Stimulated activated CD8-positive, alpha-beta memory T cell treated with anti-CD3 and anti-CD28 coated beads, Interleukin-2, amount 100 ng/mL, for 1 hour (primary cell): ENCODE data around the gene MRPL1.
"Not testable (repeated sequence)": the region's sequence is repeated elsewhere in the genome, so short reads cannot be mapped to it uniquely, and the experiment has no call there.

Experiments
- DNase-seq, 2 donors: peaks; one replicate each; pipeline ENCODE4 v3.0.0-alpha.2; 2020; ENCODE audit warnings: low read depth in 2 of 2

The MRPL1 gene

DNA sequence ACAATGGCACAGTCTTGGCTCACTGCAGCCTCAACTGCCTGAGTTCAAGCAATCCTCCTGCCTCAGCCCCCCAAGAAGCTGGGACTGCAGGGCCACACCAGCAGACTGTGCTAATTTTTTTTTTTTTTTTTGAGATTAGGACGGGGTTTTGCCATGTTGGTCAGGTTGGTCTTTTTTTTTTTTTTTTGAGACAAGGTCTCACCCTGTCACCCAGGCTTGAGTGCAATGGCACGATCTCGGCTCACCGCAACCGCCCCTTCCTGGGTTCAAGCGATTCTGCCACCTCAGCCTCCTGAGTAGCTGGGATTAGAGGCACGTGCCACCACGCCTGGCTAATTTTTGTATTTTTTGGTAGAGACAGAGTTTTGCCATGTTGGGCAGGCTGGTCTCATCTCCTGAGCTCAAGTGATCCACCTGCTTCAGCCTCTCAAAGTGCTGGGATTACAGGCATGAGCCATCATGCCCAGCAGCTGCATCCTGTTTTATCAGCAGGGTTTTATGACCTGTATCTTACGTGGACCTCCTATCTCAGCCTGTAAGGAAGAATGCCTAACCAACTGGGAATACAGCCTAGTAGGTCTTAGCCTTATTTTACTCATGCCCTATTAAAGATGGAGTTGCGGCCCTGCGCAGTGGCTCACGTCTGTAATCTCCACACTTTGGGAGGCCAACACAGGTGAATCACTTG, 13.2 kb upstream of the MRPL1 start:
- DNase-seq, result no peak

DNA sequence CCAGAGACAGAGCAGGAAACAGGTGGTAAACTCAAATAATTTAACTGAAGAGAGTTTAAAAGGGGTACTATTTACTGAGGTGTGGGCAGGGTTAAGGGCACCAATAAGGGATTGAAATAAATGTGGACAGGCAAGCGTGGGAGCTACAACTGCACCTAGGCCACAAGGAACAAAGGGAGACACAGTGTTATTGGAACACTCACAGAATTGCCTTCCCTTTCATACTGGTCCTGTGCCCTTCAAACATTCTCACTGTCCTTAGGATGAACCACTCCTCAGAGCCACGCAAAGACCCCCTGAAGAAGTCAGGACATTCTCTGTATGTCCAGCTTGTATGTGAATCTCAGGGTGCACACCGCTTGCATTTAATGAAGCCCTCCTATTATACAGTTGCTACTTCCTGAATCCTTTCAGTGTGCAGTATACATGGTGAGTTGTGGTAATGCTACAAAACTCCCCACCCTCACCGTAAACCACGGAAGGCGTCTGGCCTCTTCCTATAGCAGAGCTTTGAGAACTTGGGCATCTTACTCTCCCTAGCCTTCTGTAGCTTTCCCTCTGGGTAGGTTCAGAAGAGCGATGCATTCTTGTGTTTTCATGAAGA, 9.6 kb upstream of the MRPL1 start:
- peak; percentile 39 to 48 for DNase-seq

DNA sequence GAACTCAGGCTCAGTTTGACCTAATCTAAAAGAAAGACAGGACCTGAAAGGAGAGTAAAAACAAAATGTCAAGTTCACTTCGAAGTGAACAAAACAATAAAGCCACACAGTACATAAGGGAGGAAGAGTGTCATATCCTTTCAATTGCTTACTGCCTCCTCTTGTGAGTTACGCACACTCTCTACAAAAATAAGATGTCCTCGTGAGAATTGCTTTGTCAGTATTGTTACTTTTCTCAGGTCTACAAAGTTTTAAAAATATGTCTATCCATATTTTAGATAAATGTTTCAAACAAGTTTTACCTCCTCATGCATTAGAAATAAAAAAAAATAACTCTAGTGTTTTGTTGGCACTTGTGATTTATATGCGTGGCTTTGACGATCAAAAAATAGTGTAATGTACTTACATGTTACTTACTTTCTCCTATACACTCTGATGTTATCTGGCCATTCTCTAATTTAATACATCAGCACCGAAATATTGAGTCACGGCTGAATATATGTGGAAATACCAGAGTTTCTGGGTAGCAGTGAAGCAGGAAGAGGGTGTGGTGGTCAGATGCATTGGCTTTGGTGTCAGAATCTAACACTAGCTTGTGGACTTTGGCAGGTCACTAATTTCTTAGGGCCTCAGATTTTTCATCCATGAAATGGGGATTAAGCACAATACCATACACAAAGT, 8.1 kb upstream of the MRPL1 start:
- DNase-seq, result no peak

DNA sequence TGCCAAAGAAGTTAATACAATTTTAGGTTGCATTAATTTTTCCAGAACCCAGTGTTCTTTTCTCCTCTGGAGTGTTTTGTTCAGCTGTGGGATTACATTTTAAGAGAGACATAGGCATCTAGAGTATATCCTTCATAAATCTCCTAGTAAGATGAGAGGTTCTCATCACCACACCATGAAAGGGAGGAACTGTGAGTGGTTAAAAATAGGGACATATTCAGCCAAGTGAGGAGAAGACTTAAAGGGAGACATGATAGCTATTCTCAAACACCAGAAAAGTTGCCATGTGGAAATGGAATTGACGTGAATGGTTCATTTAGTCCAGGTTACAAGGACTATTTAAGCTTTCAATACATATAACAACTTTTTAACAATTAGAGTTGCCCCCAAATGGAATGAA, 6.5 kb upstream of the MRPL1 start:
- DNase-seq, result no peak

DNA sequence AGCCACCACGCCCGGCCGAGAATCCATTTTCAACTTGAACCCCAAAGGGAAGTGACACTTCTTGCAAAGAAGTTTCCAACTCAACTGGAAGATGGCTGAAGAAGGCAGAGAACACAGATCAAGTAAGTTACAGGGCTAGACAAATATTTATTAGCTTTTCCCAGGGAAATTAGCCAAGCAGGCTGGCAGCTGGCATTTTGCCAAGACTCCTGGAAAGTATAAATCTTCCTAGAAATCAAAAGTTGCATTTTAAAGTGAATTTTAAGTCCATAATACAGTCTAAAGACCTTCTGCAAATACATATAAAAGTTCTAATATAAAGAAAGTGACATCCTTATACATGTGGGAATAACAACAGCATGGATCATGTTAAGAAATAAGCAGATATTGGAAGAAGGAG, 3.4 kb upstream of the MRPL1 start:
- no peak for DNase-seq

DNA sequence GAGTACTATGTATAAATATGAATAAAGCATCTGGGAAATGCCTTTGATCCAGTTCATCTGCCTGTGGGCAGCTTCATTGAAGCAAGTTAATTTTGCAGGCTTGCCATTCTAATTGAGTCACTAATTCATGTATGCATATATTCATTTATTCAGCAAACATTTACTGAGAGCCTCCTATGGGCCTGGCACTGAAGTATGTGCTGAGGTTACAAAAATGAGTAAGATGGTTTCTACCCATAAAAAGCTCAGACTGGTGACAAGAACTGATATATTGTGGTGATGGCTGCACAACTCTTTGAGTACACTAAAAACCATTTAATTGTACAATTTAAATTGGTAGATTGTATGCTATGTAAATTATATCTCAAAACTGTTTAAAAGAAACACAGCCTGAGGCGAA, 1.1 kb upstream of the MRPL1 start:
- no peak for DNase-seq

DNA sequence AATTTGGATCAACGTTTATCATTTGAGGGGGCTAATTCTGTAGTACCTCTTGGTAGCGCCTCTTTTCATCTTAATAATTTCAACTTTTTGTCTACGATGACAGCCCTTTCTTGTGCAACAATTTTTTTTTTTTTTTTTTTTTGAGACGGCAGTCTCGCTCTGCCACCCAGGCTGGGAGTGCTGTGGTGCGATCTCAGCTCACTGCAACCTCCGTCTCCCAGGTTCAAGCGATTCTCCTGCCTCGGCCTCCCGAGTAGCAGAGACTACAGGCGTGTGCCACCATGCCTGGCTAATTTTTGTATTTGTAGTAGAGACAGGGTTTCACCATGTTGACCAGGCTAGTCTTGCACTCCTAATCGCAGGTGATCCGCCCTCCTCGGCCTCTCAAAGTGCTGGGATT, 711 bp downstream of the MRPL1 start:
- not testable (repeated sequence) for DNase-seq

DNA sequence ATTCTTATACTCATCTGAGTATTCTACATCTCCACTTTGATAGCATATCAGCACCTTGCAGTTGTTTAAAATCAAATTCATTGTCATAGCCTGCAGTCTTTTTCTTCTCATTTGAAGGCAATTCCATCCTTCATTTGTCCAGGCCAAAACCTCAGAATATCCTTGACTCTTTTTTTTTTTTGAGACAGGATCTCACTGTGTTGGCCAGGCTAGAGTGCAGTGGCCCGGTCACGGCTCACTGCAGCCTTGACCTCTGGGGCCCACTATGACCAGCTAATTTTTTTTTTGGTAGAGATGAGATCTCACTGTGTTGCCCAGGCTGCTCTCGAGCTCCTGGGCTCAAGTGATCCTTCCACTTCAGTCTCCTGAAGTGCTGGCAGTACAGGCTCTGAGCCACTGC, 2.6 kb downstream of the MRPL1 start:
- no peak for DNase-seq

DNA sequence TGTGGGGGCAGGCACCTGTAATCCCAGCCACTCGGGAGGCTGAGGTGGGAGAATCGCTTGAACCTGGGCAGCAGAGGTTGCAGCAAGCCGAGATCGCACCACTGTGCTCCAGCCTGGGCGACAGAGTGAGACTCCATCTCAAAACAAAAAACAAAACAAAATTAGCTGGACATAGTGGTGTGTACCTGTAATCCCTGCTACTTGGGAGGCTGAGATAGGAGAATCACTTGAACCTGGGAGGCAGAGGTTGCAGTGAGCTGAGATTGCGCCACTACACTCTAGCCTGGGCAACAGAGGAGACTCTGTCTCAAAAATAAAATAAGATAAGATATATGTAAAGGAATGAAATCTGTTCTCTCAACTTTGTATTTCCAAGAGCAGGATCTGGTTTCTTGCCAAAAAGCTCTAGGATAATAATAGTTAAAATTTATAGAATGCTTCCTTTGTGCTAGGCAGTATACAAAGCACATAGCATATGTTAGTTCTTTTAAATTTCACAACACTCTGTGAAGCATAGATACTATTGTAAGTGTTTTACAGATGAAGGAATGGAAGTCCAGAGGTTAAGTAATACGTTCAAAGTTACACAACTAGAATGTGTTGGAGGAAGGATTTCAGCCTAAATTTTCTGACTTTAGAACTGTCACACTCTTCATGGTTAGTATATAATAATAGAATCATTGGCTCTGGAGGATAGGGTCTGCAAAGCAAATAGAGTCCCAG, 10.3 kb downstream of the MRPL1 start:
- DNase-seq, result no peak

DNA sequence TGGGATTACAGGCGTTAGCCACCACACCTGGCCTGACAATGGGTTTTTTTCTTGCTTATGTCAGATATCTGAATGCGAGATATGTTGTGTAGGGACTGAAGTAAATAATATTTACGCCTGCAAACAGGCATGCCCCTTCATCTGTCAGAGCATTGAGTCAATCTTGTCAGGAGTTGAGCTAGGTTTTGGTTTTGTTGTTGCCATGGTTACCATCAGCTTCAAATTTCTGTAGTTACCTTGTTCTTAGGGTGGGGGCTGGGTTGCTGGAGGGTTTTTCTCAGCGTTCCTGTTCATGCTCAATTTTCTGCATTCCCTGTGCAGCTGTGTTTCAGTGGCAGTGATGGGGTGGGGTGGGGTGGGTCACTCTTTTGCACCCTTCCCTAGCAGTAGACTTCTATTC, 14.5 kb downstream of the MRPL1 start:
- no peak for DNase-seq

DNA sequence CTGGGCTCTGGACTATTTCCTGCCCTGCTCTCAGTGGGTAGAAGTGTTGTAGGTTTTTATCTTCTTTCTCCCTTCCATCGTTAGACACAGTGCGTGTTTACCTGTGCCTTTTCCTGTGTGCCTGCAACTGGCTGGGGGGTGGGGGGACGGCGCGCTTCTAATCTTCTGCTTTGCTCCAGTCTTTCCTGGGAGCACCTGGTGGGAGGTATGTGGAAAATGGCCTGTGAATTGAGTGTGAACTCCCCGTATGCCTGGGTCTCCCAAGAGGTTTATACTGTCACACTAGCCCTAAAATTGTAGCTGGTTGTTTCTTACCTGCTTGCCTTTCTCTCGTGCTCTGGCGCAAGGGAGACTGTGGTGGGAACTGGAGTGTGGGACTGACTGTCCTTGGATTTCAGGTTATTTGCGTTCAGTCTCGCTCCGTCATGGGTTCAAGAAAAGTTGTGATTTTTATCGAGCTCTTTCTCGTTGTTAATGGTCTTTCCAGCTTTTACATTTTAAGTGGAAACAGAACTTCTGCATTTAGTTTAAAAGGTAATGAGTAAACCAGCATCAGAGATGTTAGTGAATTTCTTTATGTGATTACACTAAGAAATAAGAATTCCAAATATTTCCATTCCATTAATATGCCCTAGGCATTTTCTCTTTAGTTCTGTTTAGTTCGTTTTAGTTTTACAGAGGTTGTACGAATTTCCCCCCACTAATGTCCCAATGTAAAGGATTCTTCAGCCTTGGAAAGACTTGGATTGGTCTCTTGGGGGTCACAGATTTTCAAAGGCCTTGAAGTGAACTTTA, 15.3 kb downstream of the MRPL1 start:
- no peak for DNase-seq

DNA sequence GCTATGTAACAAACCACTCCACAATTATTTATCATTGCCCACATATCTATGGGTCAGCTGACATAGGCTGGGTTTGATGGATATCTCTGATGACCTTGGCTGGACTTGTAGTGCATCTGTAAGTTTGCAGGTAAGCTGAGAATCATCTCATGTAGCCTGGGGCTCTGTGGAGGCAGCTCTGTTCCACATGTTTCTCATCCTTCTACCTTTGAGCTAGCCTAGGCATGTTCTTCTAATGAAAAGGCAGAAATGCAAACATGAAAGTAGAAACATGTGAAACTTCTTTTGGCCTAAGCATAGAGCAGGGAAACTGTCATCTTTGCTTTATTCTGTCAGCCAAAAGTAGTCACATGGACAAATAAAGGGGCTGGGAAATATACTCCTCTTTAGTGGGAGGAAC, 18.2 kb downstream of the MRPL1 start:
- no peak for DNase-seq

DNA sequence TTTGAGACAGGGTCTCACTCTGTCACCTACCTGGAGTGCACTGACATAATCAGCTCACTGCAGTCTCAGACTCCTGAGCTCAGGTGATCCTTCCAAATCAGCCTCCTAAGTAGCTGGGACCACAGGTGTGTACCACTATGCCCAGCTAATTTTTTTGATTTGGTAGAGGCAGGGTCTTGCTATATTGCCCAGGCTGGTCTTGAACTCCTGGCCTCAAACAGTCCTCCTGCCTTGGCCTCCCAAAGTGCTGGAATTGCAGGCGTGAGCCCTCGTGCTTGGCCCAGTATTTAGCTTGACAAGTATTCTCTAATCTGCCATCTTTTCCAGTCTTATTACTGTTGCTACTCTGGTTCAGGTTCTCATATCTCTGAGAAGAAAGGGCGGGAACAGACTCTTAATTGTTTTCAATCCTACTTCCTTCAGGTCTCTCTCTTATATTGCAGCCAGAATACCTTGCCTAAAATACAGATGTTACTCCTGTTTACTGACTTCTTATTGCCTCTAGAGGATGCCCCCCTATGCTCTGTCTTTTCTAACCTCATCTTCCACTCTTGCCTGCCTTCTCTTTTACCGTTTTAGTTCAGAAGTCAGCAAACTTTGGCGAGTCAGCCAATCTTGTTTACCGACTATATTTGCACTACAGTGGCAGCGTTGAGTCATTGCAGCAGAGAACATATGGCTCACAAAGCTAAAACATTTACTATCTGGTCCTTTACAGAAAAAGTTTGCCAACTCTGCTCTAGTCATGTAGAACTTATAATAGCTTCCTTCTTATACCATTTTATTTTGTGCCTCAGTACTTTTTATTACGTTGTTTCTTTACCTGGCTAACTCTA, 19.0 kb downstream of the MRPL1 start:
- DNase-seq, result no peak

DNA sequence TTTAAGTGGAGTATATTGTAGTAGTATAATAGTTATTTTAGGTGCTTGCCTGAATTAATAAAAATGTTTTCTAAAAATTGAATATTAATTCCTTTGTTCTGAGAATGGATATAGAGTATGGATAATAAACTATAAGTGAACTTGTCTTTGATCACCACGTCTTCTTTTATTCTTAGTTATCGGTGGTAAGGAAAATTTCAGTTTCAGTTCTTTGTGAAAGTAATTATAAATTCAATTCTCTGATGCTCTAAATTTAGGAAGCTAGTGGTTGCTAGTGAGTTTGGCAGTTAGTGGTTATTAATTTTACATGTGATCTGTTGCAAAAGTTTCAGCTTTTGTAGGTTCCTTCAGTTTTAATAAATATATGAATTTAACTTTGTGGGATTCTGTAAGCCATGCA, 30.8 kb downstream of the MRPL1 start:
- DNase-seq, result no peak

DNA sequence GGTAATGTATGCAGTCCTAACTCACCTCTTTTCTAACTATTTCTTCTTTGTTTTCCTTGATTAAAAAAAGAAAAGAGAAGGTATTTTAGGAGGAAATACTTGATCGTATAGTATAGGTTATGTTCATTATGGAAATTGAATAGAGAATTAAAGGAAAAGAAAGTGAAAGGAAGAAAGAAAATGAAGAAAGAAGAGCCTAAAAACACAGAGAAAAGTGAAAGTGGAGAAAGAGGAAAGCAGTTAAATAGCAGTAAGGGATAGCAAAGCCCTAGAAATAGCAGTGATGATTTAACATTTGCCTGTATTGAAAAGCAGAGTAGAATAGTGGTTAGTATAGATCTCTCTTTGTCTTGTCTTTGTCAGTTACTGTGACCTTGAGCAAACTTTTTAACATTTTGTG, 37.0 kb downstream of the MRPL1 start:
- DNase-seq, result no peak

DNA sequence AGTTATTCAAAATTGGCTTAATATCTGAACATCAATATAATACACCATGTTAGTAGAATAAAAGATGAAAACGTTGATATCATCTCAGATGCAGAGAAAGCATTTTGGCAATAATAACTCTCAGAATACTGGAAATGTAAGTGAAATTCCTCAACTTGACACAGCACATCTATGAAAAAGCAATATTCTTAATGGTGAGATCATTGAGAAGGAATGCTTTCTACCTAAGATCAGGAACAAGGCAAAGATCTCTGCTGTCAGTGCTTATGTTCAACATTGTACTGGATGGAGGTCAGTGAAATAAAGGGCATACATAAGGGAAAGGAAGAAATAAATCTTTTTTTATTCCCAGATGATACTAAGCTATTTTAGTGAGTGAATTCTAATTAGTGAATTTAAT, 40.6 kb downstream of the MRPL1 start:
- DNase-seq, result no peak

DNA sequence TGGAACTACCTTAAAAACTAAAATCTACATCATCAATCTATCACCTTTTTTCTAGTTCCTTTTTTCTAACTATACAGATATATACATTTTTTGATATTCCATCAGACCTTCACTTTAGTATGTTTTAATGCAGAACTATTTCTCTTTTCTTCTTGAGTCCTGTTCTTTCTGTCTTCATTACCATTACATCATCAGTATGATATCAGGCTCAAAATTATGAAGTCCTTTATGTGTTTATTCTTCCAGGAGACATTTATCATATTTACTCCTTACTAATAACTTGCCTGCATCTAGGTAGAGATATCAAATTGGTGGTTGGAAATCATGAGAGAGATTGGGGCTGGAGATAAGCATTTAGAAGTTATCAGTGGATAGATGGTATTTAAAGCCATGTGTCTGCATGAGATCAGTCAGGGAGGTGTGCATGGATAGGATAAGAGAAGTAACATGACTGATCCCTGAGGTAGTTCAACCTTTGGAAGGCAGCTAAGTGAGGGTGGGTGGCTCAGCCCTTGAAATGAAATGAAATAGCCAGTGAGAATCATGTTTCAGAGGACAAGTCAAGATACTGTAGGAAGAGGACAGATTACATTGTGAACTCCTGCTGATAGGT, 43.1 kb downstream of the MRPL1 start:
- DNase-seq, result no peak

DNA sequence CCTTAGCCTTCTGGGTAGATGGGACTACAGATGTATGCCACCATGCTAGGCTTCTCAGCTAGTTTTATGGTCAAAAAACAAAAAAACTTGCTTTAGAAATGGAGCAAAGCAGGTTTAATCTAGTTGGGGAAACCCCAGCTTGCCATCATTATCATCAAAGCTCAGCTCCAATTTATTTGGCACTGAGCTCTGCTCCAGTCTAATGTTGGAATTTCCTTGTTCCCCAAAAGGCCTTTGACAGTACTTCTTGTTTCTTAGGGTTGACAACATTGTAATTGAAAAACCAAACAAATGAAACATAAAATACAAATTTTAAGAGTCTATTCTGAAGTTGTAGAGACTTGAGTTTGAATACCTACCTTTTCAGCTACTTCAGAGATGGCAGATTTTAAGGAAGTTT, 48.0 kb downstream of the MRPL1 start:
- no peak for DNase-seq

DNA sequence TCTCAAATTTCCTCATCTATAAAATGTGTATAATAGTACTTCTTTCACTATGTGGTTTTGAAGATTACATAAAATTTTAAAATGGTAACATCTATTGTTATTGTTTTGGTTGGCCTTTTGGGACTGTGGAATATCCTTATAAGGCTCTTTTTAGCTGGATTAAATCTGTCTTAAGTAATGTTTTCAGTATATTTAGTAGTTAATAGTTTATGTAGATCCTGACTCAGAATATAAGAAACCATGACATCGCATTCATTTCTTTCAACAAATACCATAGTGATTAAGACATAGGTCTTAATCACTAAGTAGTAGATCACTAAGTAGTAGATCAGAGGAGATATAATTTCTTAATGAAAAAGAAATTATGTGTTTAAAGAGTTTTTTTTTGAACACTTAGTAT, 48.5 kb downstream of the MRPL1 start:
- DNase-seq, result no peak

DNA sequence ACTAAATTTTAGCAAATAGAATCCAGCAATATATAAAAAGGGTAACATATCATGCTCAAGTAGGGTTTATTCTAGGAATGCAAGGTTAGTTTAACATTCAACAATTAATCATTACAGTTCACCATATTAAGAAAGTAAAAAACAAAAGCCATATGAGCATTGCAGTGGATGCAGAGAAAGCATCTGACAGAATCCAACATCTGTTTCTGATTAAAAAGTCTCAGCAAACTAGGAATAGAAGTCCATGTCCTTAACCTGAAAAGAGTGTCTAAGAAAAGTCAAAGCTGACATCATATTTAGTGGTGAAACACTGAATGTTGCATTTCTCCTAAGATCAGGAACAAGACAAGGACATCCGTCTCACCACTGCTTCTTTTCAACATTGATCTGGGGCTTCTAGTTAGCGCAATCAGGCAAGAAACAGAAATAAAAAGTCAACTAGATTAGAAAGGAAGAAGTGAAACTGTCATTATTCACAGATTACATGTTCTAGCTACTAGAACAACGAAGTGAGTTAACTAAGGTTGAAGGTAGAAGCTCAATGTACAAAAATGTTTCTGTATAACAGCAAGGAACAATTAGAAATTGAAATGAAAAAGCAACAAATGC, 49.3 kb downstream of the MRPL1 start:
- DNase-seq, result no peak
